Stimulated activated CD8-positive, alpha-beta memory T cell treated with anti-CD3 and anti-CD28 coated beads, Interleukin-12 subunit alpha, Interleukin-12 subunit beta, amount 100 ng/mL, for 24 hours (primary cell): ENCODE results near the gene SELENOV.

ENCODE experiments used
- DNase-seq: peaks from one replicate; pipeline ENCODE4 v3.0.0-alpha.2; 2020; ENCODE audit errors: extremely low read depth

Gene SELENOV

DNA sequence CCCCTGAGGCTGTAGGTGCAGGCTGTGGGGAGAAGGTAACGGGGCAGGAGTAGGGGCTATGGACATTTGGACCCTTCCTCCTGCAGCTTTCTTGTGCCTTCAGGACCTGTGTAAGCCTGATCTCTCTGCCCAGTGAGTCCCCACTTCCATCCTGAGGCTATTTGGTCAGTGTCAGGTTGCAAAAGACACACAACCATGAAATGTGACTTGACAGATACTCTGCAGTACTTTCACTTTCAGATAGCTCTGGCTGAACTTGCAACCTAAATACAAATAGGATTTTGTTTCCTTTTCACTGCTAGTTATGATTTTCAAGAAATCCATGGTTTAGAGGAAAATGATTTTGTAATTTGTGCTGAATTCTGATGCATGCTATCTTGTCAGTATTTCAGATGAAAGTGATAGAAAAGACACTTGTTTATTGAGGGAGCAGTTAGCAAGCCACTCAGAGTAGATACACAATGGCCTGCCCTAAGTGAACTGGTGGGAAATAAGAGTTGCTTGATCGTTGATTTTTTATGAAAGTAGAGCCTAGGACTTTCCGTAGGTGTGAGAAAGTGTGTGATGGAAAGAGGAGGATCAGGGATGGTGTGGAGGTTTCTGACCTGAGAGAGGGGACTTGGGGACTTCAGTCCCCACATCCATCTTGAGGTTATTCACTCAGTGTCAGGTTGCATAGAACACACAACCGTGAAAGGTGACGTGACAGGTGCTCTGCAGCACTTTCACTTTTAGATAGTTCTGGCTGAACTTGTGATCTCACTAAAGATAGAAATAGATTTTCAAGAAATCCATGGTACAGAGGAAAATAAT, 43.1 kb downstream of the SELENOV start:
- DNase-seq: no peak

DNA sequence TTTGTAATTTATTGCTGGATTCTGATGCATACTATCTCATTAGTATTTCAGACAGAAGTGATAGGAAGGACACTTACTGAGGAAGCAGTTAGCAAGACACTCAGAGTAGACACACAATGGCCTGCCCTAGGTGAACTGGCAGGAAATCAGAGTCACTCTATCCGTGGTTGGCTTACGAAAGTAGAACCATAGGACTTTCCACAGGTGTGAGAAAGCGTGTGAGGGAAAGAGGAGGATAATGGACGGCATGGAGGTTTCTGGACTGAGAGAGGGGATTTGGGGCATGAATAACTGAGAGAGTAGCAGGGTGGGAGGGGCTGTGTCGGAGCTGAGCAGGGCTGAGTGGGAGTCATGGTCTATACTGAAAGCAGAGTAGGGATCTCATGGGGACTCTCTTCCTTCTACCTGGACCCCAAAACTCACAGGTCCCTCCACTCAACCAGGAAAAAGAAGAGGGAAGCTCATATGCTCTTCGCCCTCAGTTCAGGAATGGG, 43.7 kb downstream of the SELENOV start:
- no peak for DNase-seq

DNA sequence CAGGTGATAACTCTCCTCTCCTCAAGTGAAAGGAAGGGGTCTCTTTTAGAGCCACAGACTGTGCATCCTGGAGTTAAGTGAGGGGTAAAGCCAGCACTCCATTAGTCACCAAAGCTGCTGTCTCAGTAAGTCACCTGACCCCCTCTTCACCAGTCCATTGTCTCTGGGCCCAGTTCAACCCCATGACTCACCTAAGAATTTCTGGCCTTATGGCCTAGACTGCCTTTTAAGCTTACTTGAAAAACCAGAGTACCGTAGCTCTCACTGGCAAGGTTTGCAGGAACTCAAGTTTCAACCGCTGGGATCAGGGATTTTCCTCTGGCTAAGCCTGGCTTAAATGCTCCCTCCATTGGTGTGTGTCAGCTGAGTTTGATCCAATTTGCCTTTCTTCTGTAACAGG, 48.5 kb downstream of the SELENOV start:
- no peak for DNase-seq

DNA sequence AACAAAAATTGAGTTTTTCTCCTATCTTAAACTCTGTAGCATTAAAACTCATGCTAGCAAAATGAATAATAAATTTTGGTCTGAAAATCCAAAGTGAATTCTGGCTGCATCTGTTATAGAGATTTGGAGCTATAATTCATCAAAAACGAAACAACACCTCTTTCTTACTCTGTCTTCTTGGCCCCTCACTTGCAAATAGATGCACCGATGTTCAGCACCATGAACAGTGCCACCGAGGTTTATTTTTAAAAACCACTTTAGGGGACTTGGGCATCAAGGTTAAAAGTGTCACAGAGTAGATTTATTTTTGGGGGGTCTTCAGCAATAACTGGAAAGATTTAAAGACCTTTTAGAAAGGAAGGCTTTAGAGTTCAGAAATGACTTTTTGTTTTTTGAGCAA, 51.1 kb downstream of the SELENOV start:
- no peak for DNase-seq

DNA sequence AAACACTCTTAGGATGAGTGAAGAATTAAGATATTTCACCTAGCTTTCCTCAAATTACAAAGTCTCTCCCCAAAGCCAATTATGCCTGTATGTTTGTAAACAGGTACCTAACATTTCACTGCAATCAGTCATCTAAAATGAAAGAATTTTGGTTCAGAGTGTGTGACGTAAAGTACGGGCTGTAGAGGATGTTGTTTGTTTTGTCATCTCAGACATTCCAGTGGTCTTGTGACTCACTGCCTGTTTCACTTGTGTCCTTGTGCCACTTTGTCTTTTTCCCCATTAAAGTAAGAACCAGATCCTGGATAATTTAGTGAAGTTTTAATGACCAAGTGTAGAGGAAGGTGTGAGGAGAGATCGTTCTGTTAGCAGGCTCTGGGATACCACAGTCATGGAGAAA, 53.7 kb downstream of the SELENOV start:
- DNase-seq: no peak
